ENCODE data around the gene MRGPRE. TPM values are rescaled to one million over a fixed set of nuclear protein-coding genes. Genes with fewer than 3 reads are reported as not detected.

MRGPRE gene
- total and polyA plus RNA-seq, 7 donors = 0.10 to 1.4 (median 0.70) TPM; not detected in 3

- Histone ChIP-seq H3K4me3 (no peak overlapping the region), H3K9me3 (no peaks in the 10 kb centered on the region), H3K27ac (no peak overlapping the region), H3K36me3 (no peaks in the 10 kb centered on the region), H3K27me3 (no peaks in the 10 kb centered on the region), H3K4me1 (no peaks in the 10 kb centered on the region)
- 69 to 83% methylated on average over 6 of the region's 6 CpGs for WGBS, 2 donors
- DNase-seq = no peak
- intact Hi-C loops (cut with DNase I) = no loop called here
- TF ChIP-seq POLR2A (IDR thresholded peaks at IDR 0.05) (no peak), CTCF (IDR thresholded peaks at IDR 0.05) (no peak), POLR2AphosphoS5 (IDR thresholded peaks at IDR 0.05) (no peak), EP300 (IDR thresholded peaks at IDR 0.05) (no peak)
Measured at GRCh38 chr11:3190600-3190999, 41.6 kb downstream of the MRGPRE start.

- TF ChIP-seq EP300 (IDR thresholded peaks at IDR 0.05) = no peak
- no peak for TF ChIP-seq POLR2AphosphoS5 (IDR thresholded peaks at IDR 0.05)
- no peak for TF ChIP-seq CTCF (IDR thresholded peaks at IDR 0.05)
- no peak for TF ChIP-seq POLR2A (IDR thresholded peaks at IDR 0.05)
- H3K36me3 ChIP-seq = no peaks in the 10 kb centered on the region
- no peak overlapping the region for H3K27ac ChIP-seq
- peak; percentile 57 for DNase-seq
- intact Hi-C loops (cut with DNase I) = no loop called here
- H3K4me3 ChIP-seq = no peak overlapping the region
- no peaks in the 10 kb centered on the region for H3K4me1 ChIP-seq
- WGBS, 2 donors = 85 to 91% methylated on average over 11 of the region's 11 CpGs
- H3K9me3 ChIP-seq = no peaks in the 10 kb centered on the region
- no peaks in the 10 kb centered on the region for H3K27me3 ChIP-seq
Measured at GRCh38 chr11:3189886-3190583, 42.2 kb downstream of the MRGPRE start.

GRCh38 chr11:3189196-3189843 is 42.9 kb downstream of the MRGPRE start:
- H3K27ac ChIP-seq = no peak overlapping the region
- WGBS, 2 donors = 75 to 77% methylated on average over 15 of the region's 15 CpGs
- no peak for TF ChIP-seq CTCF (IDR thresholded peaks at IDR 0.05)
- TF ChIP-seq POLR2A (IDR thresholded peaks at IDR 0.05) = no peak
- no peaks in the 10 kb centered on the region for H3K9me3 ChIP-seq
- H3K4me1 ChIP-seq = no peaks in the 10 kb centered on the region
- peak; percentile 57 for DNase-seq
- no peaks in the 10 kb centered on the region for H3K36me3 ChIP-seq
- no peaks in the 10 kb centered on the region for H3K27me3 ChIP-seq
- intact Hi-C loops (cut with DNase I) = no loop called here
- no peak overlapping the region for H3K4me3 ChIP-seq

- H3K4me1 ChIP-seq = no peaks in the 10 kb centered on the region
- DNase-seq = no peak
- no peak overlapping the region for H3K4me3 ChIP-seq
- intact Hi-C loops (cut with DNase I) = no loop called here
- TF ChIP-seq POLR2A (IDR thresholded peaks at IDR 0.05) (no peak), POLR2AphosphoS5 (IDR thresholded peaks at IDR 0.05) (no peak), CTCF (IDR thresholded peaks at IDR 0.05) (no peak), EP300 (IDR thresholded peaks at IDR 0.05) (no peak)
- H3K36me3 ChIP-seq = no peaks in the 10 kb centered on the region
- WGBS, 2 donors = 86 to 89% methylated on average over 17 of the region's 17 CpGs
- no peak overlapping the region for H3K27ac ChIP-seq
- no peaks in the 10 kb centered on the region for H3K27me3 ChIP-seq
- H3K9me3 ChIP-seq = no peaks in the 10 kb centered on the region
Measured at GRCh38 chr11:3188496-3189195, 43.6 kb downstream of the MRGPRE start.

Data from sigmoid colon (tissue), 7 donors.